Heart left ventricle (tissue), 16 donors: Measurements from ENCODE around the gene RPS6KA2. TPM values are rescaled to one million over a fixed set of nuclear protein-coding genes. Genes with fewer than 3 reads are reported as not detected.

Experiments used
- ATAC-seq, 4 donors: fragments of 200-7000 bp; cut with Tn5 transposase; one replicate each; pipeline ENCODE4 v1.9.1; 2020 to 2022; ENCODE audit warnings: moderate library complexity in 4 of 4, mild to moderate bottlenecking in 3 of 4, moderate number of reproducible peaks in 1 of 4
- DNase-seq, 5 donors: peaks; one replicate each; pipeline ENCODE4 v3.0.0-alpha.2; 2020
- H3K27ac ChIP-seq, 12 donors: fragments of 200-600 bp; sonication (generic) in 4 of 12; one replicate each; pipeline versions ENCODE4 v1.5.0 to v1.8.0; 2016 to 2022; ENCODE audit warnings: mild to moderate bottlenecking in 2 of 12
- H3K27me3 ChIP-seq, 9 donors: fragments of 200-600 bp; sonication (generic) in 2 of 9; one replicate each; pipeline versions ENCODE4 v1.5.1 to v1.8.0; 2016 to 2022; ENCODE audit warnings: mild to moderate bottlenecking in 3 of 9
- H3K36me3 ChIP-seq, 9 donors: fragments of 200-600 bp; sonication (generic) in 2 of 9; one replicate each; pipeline versions ENCODE4 v1.5.0 to v1.8.0; 2018 to 2022; ENCODE audit warnings: mild to moderate bottlenecking in 2 of 9
- H3K4me1 ChIP-seq, 12 donors: fragments of 200-600 bp; sonication (generic) in 4 of 12; one replicate each; pipeline versions ENCODE4 v1.5.0 to v1.8.0; 2016 to 2022; ENCODE audit warnings: mild to moderate bottlenecking in 3 of 12
- H3K4me3 ChIP-seq, 12 donors: fragments of 200-600 bp; sonication (generic) in 4 of 12; one replicate each; pipeline versions ENCODE4 v1.5.0 to v1.8.0; 2017 to 2022; ENCODE audit warnings: mild to moderate bottlenecking in 9 of 12, moderate library complexity in 4 of 12
- H3K9me3 ChIP-seq, 12 donors: fragments of 200-600 bp; sonication (generic) in 4 of 12; one replicate each; pipeline versions ENCODE4 v1.5.0 to v1.8.0; 2016 to 2022; ENCODE audit warnings: mild to moderate bottlenecking in 1 of 12
- POLR2A ChIP-seq, 2 donors: fragments of 450-650 bp; IDR thresholded peaks; one replicate each; pipeline ENCODE4 v1.6.1; 2017; ENCODE audit warnings: antibody characterized with exemption in 2 of 2, mild to moderate bottlenecking in 2 of 2, moderate library complexity in 2 of 2
- WGBS, 4 donors: extraction: QIAGEN DNeasy Blood & Tissue Kit in 2 of 4; methylation state at CpG; one replicate each; pipeline versions ENCODE4 v1.1.5 to v1.1.7; 2013 to 2018; 5-methylcytosine and 5-hydroxymethylcytosine counted together
- intact Hi-C, 10 donors: fragments of 100-400 bp; cut with DNase I; formaldehyde crosslinking; loops; one replicate each; pipeline versions ENCODE4 v1.11.1 to v1.14.2; 2022
- polyA plus RNA-seq, 2 donors: library from polyadenylated mRNA; stranded (reverse); fragments of 200-250 nt; gene quantifications; one replicate each; pipeline ENCODE4 v1.2.3, GENCODE V29; 2013
- total RNA-seq, 9 donors: library from RNA; depleted of rRNA in 2 of 9; stranded (reverse); fragments of >200 nt in 2 of 9; fragmentation: NEBNext Ultra II Directional in 3 of 9; extraction: Animal tissue kit (Norgen Biotek cat#: 25700) in 3 of 9; gene quantifications; one replicate each; pipeline versions ENCODE4 v1.1.0 to v1.2.4, GENCODE V29; 2016 to 2023
- TF ChIP-seq, protein P1 (sequence below), 12 donors: fragments of 200-600 bp; sonication (generic) in 4 of 12; IDR thresholded peaks; one replicate each; pipeline versions ENCODE4 v1.5.0 to v1.8.0; 2018 to 2022; ENCODE audit warnings: antibody characterized with exemption in 12 of 12, mild to moderate bottlenecking in 5 of 12
- donor health status: ischemic (EF 13 %, LVEDD 7.1; RV severe dilation, severe dysfunction).
- donor health status: healthy with polysubstance abuse.
- donor health status: DM: no; HTN: yes; CAD: no.
- donor health status: DM: no; HTN: no; CAD: no.
- donor health status: ischemic (EF 25% LVEDD 6.9; RV normal size, moderate dysfunction).
- donor health status: ischemic (EF 25% LVEDD 5.7; RV mildly dilated, moderate dysfunction).
- donor health status: healthy.
- donor health status: DM: yes; HTN: yes; CAD: no.
- donor health status: ischemic (EF 35%, LVEDD 5.7; RV mildly dilated, moderate dysfunction).
- donor health status: nonischemic (EF 11% LVEDD 7.7; RV severe dilation, severe dysfunction).
- donor health status: DM: yes; HTN: yes; CAD: no.
- donor health status: PGD.
- donor health status: ischemic (EF 29% LVEDD 5.4; RV normal size, mild dysfunction).
- donor health status: nonischemic (EF 23%, LVEDD 6.1; RV moderate dilation, normal function).

Gene RPS6KA2
- total and polyA plus RNA-seq, 11 donors = 23.0 to 171 (median 91.6) TPM

GRCh38 chr6:166436195-166437139 is 190.6 kb downstream of the RPS6KA2 start:
- DNase-seq (no peak), ATAC-seq (no peak)
- intact Hi-C loops = no loop called here
- 82 to 85% (median 84%) methylated on average over 24 of the region's 24 CpGs for WGBS, 4 donors
- no peaks in the 10 kb centered on the region for H3K27me3 ChIP-seq
- TF ChIP-seq, protein P1, sequence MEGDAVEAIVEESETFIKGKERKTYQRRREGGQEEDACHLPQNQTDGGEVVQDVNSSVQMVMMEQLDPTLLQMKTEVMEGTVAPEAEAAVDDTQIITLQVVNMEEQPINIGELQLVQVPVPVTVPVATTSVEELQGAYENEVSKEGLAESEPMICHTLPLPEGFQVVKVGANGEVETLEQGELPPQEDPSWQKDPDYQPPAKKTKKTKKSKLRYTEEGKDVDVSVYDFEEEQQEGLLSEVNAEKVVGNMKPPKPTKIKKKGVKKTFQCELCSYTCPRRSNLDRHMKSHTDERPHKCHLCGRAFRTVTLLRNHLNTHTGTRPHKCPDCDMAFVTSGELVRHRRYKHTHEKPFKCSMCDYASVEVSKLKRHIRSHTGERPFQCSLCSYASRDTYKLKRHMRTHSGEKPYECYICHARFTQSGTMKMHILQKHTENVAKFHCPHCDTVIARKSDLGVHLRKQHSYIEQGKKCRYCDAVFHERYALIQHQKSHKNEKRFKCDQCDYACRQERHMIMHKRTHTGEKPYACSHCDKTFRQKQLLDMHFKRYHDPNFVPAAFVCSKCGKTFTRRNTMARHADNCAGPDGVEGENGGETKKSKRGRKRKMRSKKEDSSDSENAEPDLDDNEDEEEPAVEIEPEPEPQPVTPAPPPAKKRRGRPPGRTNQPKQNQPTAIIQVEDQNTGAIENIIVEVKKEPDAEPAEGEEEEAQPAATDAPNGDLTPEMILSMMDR (IDR thresholded peaks at IDR 0.05) = no peak
- no peak for TF ChIP-seq POLR2A (IDR thresholded peaks at IDR 0.05)
- no peak overlapping the region for H3K4me3 ChIP-seq
- peaks cover 0 to 19% (median 4%) of the 10 kb centered on the region in 12 donors for H3K4me1 ChIP-seq
- no peak overlapping the region for H3K27ac ChIP-seq
- peaks cover 0 to 32% (median 19%) of the 10 kb centered on the region in 9 donors for H3K36me3 ChIP-seq
- no peaks in the 10 kb centered on the region for H3K9me3 ChIP-seq

DNA sequence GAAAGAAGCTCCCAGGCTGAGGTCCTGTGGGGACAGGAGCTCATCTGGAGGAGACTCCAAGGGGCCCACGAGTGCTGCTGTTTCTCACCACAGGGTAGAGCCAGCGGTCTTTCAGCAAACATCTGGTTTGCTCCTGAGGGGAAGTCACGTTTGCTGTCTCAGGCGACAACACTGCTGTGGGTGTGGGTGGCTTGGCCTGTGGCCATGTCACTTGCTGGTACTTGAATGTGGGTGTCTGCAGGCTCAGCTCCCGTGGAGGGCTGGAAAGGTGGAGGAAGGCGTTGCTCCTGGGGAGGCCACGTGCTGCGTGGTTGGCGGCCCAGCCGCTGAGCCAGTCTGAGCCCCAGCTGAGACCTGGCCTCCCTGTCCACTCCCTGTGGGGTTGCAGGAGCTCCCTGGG is 191.5 kb downstream of the RPS6KA2 start:
- no peak overlapping the region for H3K27ac ChIP-seq
- no peak overlapping the region for H3K4me3 ChIP-seq
- DNase-seq (peak in 2 of 5 donors; percentile 58 to 61), ATAC-seq (peak; percentile 31 to 61 (median 45))
- H3K9me3 ChIP-seq = no peaks in the 10 kb centered on the region
- no peaks in the 10 kb centered on the region for H3K27me3 ChIP-seq
- TF ChIP-seq POLR2A (IDR thresholded peaks at IDR 0.05) = no peak
- TF ChIP-seq, protein P1 (IDR thresholded peaks at IDR 0.05) = peak in 6 of 12 donors; percentile 9 to 44 (median 24)
- intact Hi-C loops = no loop called here
- H3K4me1 ChIP-seq = peaks cover 0 to 19% (median 4%) of the 10 kb centered on the region in 12 donors
- H3K36me3 ChIP-seq = peaks cover 0 to 41% (median 24%) of the 10 kb centered on the region in 9 donors
- 50 to 63% (median 59%) methylated on average over 8 to 10 of the region's 10 CpGs for WGBS, 4 donors

DNA sequence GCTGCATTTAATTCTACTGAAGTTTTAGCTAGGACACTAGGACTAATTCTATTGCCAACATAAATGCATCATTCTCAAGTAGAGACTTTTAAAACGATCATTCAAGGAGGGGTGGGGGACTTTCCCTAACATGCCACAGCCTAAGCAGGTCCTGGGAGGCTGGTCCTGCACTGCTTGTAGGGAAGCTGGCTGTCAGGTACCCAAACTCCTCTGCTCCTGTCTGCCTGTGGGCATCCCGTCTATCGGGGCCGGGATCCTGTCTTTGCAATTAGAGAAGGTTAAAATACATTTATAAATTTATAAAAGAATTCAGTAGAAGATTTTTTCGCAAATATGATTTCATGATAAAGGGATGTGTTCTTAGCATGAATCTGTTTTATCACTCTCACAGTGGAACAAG is 192.7 kb downstream of the RPS6KA2 start:
- TF ChIP-seq POLR2A (IDR thresholded peaks at IDR 0.05) = no peak
- TF ChIP-seq, protein P1 (IDR thresholded peaks at IDR 0.05) = no peak
- Histone ChIP-seq H3K27ac (no peak overlapping the region), H3K9me3 (no peaks in the 10 kb centered on the region), H3K4me1 (peaks cover 0 to 19% (median 2%) of the 10 kb centered on the region in 12 donors), H3K4me3 (no peak overlapping the region), H3K36me3 (peaks cover 0 to 45% (median 37%) of the 10 kb centered on the region in 9 donors), H3K27me3 (no peaks in the 10 kb centered on the region)
- intact Hi-C loops = no loop called here
- no peak for ATAC-seq
- no peak for DNase-seq
- 81 to 92% (median 87%) methylated on average over 5 of the region's 5 CpGs for WGBS, 4 donors

DNA sequence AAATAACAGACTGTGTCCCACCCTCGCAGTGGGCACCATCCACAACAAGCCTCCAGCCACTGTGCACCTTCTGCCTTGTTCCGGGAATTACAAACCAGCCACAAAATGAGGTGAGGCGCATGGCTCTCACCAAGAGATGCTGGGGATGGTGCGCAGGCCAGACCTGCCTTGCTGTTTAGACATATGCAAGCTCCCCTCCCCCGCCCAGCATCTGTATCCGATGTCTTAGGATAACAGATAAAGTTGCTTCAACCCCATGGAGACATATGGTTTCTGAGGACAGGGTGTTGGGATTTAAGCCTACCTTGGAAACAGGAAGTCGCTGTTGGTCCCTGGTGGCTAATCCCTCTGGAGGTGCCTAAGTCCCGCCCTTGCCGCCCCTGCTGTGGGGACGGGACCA is 194.0 kb downstream of the RPS6KA2 start:
- no peak for TF ChIP-seq POLR2A (IDR thresholded peaks at IDR 0.05)
- TF ChIP-seq, protein P1 (IDR thresholded peaks at IDR 0.05) = no peak
- no peak overlapping the region for H3K4me3 ChIP-seq
- 93 to 97% (median 95%) methylated on average over 10 of the region's 10 CpGs for WGBS, 4 donors
- peaks cover 0 to 19% (median 2%) of the 10 kb centered on the region in 12 donors for H3K4me1 ChIP-seq
- ATAC-seq = no peak
- intact Hi-C loops = no loop called here
- no peaks in the 10 kb centered on the region for H3K9me3 ChIP-seq
- DNase-seq = no peak
- no peak overlapping the region for H3K27ac ChIP-seq
- H3K27me3 ChIP-seq = no peaks in the 10 kb centered on the region
- peaks cover 0 to 50% (median 38%) of the 10 kb centered on the region in 9 donors for H3K36me3 ChIP-seq
